Activated CD4-positive, alpha-beta memory T cell treated with anti-CD3 and anti-CD28 coated beads for 36 hours (primary cell): ENCODE data around the gene CLCA1. TPM values are rescaled to one million over a fixed set of nuclear protein-coding genes. Genes with fewer than 3 reads are reported as not detected.
A peak's percentile ranks its signal among the peaks of the same experiment; 100 is the strongest.
"Not testable (repeated sequence)": the region's sequence is repeated elsewhere in the genome, so short reads cannot be mapped to it uniquely, and the experiment has no call there.

Experiments
- CTCF ChIA-PET: fragments of 350-600 bp; sonication (Branson Sonifier 250); formaldehyde crosslinking; loops from one replicate; lab custom pipeline; 2021; ENCODE audit warnings: antibody characterized with exemption, inconsistent platforms; lab: Charles Lee
- POLR2A ChIA-PET: fragments of 350-600 bp; sonication (Branson Sonifier 250); formaldehyde crosslinking; loops from one replicate; lab custom pipeline; 2021; ENCODE audit warnings: antibody characterized with exemption; lab: Charles Lee
- DNase-seq: peaks from one replicate; pipeline ENCODE4 v3.0.0-alpha.2; 2020
- H3K27ac Mint-ChIP-seq: one replicate; pipeline ENCODE4 v1.8.0; 2021; ENCODE audit warnings: mixed read lengths
- H3K27me3 Mint-ChIP-seq: one replicate; pipeline ENCODE4 v1.8.0; 2021; ENCODE audit warnings: mixed read lengths
- H3K36me3 Mint-ChIP-seq: one replicate; pipeline ENCODE4 v1.8.0; 2021; ENCODE audit warnings: mixed read lengths
- H3K4me1 Mint-ChIP-seq: one replicate; pipeline ENCODE4 v1.8.0; 2021; ENCODE audit warnings: low read depth, mixed read lengths
- H3K4me3 Mint-ChIP-seq: one replicate; pipeline ENCODE4 v1.8.0; 2021; ENCODE audit warnings: mild to moderate bottlenecking, mixed read lengths
- H3K9me3 Mint-ChIP-seq: one replicate; pipeline ENCODE4 v1.8.0; 2021; ENCODE audit warnings: mixed read lengths
- intact Hi-C: fragments of 100-400 bp; cut with micrococcal nuclease; formaldehyde crosslinking; loops from one replicate; pipeline ENCODE4 v1.15.1; 2023
- total RNA-seq, 2 experiments: library from RNA; stranded (reverse); gene quantifications; one replicate each; pipeline ENCODE4 v1.2.3, GENCODE V29; 2021

CLCA1 gene
- total RNA-seq, 2 experiments from 2014 or later = not detected

GRCh38 chr1:86489242-86489878 lies 20.6 kb downstream of the CLCA1 start:
- H3K4me3 Mint-ChIP-seq = no peak overlapping the region
- H3K9me3 Mint-ChIP-seq = no peaks in the 10 kb centered on the region
- CTCF ChIA-PET = interaction anchor here (0.6 to 4.2 kb wide), 3 partner anchors 11 to 109 kb away, joined by 3 to 33 read pairs (median 4); no protein-coding TSS in a partner anchor
- intact Hi-C loops = no loop called here
- no peak for DNase-seq
- H3K27me3 Mint-ChIP-seq = peaks cover 4% of the 10 kb centered on the region
- no peak overlapping the region for H3K27ac Mint-ChIP-seq
- H3K36me3 Mint-ChIP-seq = no peaks in the 10 kb centered on the region
- H3K4me1 Mint-ChIP-seq = no peaks in the 10 kb centered on the region
- POLR2A ChIA-PET = no interaction called here

DNA sequence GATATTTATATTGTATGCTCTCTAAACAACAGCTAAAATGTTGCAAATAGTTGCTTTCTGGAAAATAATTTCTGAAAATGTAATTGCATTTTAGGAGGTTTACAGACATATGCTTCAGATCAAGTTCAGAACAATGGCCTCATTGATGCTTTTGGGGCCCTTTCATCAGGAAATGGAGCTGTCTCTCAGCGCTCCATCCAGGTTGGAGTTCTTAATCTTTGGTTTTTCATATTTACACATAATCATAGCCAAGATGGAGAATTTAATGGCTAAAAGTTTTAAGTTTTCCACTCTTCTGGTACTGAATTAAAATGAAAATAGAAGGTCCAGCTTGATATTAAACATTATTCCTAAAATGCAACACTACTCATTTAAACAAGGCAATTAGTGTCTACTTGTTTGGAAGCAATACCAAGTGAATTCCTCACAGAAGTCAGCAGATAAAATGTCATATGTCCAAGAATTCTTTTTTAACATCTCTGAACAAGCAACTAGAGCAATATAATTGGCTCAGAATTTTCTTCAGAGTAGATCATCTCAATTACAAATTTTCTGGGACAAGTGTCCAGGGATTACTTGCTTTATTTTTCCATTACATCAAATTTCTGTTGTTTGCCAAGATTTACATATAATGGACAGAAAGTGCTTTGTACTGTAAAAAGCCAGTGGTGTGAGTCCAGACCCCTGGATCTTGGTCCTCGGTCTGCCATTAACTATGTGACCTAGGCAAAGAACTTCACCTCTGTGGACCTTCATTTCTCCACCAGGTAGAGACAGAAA lies 22.6 kb downstream of the CLCA1 start:
- intact Hi-C loops = no loop called here
- no peaks in the 10 kb centered on the region for H3K4me1 Mint-ChIP-seq
- H3K9me3 Mint-ChIP-seq = no peaks in the 10 kb centered on the region
- DNase-seq = no peak
- no peak overlapping the region for H3K4me3 Mint-ChIP-seq
- ChIA-PET POLR2A (no interaction called here), CTCF (interaction anchor here (0.7 to 4.2 kb wide), 3 partner anchors 9 to 253 kb away, joined by 3 to 33 read pairs (median 3); no protein-coding TSS in a partner anchor)
- H3K27me3 Mint-ChIP-seq = peaks cover 4% of the 10 kb centered on the region
- H3K27ac Mint-ChIP-seq = no peak overlapping the region
- H3K36me3 Mint-ChIP-seq = no peaks in the 10 kb centered on the region

- ChIA-PET CTCF (interaction anchor here (1.1 to 3.5 kb wide), 8 partner anchors 21 to 585 kb away, joined by 3 to 17 read pairs (median 7); partner anchors contain the start of genes CLCA1, CLCA2 and ODF2L), POLR2A (no interaction called here)
- H3K27ac Mint-ChIP-seq = no peak overlapping the region
- no peak for DNase-seq
- H3K4me3 Mint-ChIP-seq = no peak overlapping the region
- intact Hi-C loops = no loop called here
- H3K9me3 Mint-ChIP-seq = no peaks in the 10 kb centered on the region
- H3K36me3 Mint-ChIP-seq = no peaks in the 10 kb centered on the region
- peaks cover 6% of the 10 kb centered on the region for H3K27me3 Mint-ChIP-seq
- H3K4me1 Mint-ChIP-seq = peaks cover 8% of the 10 kb centered on the region
Observed at GRCh38 chr1:86498281-86498680, 29.6 kb downstream of the CLCA1 start.

DNA sequence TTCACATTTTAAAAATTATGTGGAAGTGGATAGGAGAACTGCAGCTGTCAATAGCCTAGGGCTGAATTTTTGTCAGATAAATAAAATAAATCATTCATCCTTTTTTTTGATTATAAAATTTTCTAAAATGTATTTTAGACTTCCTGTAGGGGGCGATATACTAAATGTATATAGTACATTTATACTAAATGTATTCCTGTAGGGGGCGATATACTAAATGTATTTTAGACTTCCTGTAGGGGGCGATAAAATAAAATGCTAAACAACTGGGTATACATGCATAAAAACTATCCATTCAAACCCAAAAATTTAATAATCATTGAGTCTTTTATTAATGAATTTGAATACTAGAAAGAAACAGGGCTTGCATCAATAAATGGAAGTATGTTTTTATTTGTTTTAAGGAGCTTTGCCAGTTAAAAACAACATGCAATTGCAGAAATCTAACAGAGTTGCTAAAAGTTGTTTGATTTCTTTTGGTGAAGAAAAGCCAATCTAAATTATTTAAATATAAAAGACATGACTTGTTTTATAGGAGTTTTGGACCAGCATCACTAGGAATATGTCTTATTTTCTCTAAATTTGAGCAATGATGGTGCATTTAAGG lies 31.4 kb downstream of the CLCA1 start:
- H3K36me3 Mint-ChIP-seq = no peaks in the 10 kb centered on the region
- CTCF ChIA-PET = interaction anchor here (0.6 to 4.1 kb wide), 37 partner anchors 9 to 584 kb away, joined by 3 to 43 read pairs (median 4); partner anchors contain the start of genes CLCA1, ODF2L and SH3GLB1
- peaks cover 14% of the 10 kb centered on the region for H3K4me1 Mint-ChIP-seq
- H3K9me3 Mint-ChIP-seq = no peaks in the 10 kb centered on the region
- DNase-seq = no peak
- intact Hi-C loops = loop anchor here (5.0 kb wide), 2 partner anchors 103 to 242 kb away; partner anchors contain the start of gene ODF2L
- POLR2A ChIA-PET = no interaction called here
- H3K4me3 Mint-ChIP-seq = no peak overlapping the region
- no peak overlapping the region for H3K27ac Mint-ChIP-seq
- H3K27me3 Mint-ChIP-seq = peaks cover 13% of the 10 kb centered on the region

DNA sequence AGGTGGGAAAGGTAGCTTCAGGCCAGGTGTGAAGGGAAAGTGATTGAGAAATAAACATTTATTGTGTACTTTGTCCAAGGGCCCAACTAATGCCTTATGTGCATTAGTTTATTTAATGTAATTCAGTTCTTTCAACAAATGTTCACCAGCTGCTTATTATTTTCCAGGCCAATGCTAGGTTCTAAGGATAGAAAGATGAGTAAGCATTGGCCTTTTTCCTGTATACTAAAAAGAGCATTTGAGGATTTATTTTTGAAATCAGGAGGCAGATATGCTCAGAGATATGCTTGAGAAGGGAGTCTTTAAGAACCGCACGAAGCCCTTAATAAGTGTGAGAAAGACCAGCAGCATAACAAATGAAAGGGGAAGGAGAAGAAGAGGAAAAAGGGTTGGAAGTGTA lies 32.0 kb downstream of the CLCA1 start:
- H3K27ac Mint-ChIP-seq = no peak overlapping the region
- no peaks in the 10 kb centered on the region for H3K9me3 Mint-ChIP-seq
- peaks cover 14% of the 10 kb centered on the region for H3K4me1 Mint-ChIP-seq
- ChIA-PET CTCF (interaction anchor here (0.6 to 4.1 kb wide), 31 partner anchors 8 to 452 kb away, joined by 3 to 43 read pairs (median 5); partner anchors contain the start of genes CLCA1, ODF2L and SH3GLB1), POLR2A (no interaction called here)
- no peak for DNase-seq
- intact Hi-C loops = loop anchor here (5.0 kb wide), 2 partner anchors 103 to 242 kb away; partner anchors contain the start of gene ODF2L
- H3K4me3 Mint-ChIP-seq = no peak overlapping the region
- no peaks in the 10 kb centered on the region for H3K36me3 Mint-ChIP-seq
- peaks cover 13% of the 10 kb centered on the region for H3K27me3 Mint-ChIP-seq

- H3K36me3 Mint-ChIP-seq, H3K27ac Mint-ChIP-seq, H3K9me3 Mint-ChIP-seq, POLR2A ChIA-PET: not testable (repeated sequence)
- CTCF ChIA-PET = interaction anchor here (0.5 to 4.1 kb wide), 35 partner anchors 7 to 1548 kb away, joined by 3 to 43 read pairs (median 4); partner anchors contain the start of genes CLCA1, CLCA2 and ODF2L
- H3K4me3 Mint-ChIP-seq = peak overlapping the region; percentile 64
- H3K27me3 Mint-ChIP-seq = peaks cover 13% of the 10 kb centered on the region
- peak; percentile 51 for DNase-seq
- peaks cover 14% of the 10 kb centered on the region for H3K4me1 Mint-ChIP-seq
- intact Hi-C loops = loop anchor here (1.0 to 5.0 kb wide), 6 partner anchors 28 to 240 kb away; partner anchors contain the start of genes ODF2L and SH3GLB1
Observed at GRCh38 chr1:86502125-86502646, 33.5 kb downstream of the CLCA1 start.

- intact Hi-C loops = loop anchor here (1.0 to 5.0 kb wide), 6 partner anchors 29 to 239 kb away; partner anchors contain the start of genes ODF2L and SH3GLB1
- peak; percentile 19 for DNase-seq
- H3K27ac Mint-ChIP-seq = no peak overlapping the region
- ChIA-PET CTCF (interaction anchor here (0.5 to 6.9 kb wide), 21 partner anchors 9 to 1547 kb away, joined by 3 to 57 read pairs (median 4); partner anchors contain the start of genes CLCA2 and ODF2L), POLR2A (no interaction called here)
- no peaks in the 10 kb centered on the region for H3K36me3 Mint-ChIP-seq
- H3K9me3 Mint-ChIP-seq = no peaks in the 10 kb centered on the region
- peaks cover 13% of the 10 kb centered on the region for H3K4me1 Mint-ChIP-seq
- H3K27me3 Mint-ChIP-seq = peaks cover 15% of the 10 kb centered on the region
- peak overlapping the region; percentile 64 for H3K4me3 Mint-ChIP-seq
Observed at GRCh38 chr1:86502721-86503405, 34.1 kb downstream of the CLCA1 start.

DNA sequence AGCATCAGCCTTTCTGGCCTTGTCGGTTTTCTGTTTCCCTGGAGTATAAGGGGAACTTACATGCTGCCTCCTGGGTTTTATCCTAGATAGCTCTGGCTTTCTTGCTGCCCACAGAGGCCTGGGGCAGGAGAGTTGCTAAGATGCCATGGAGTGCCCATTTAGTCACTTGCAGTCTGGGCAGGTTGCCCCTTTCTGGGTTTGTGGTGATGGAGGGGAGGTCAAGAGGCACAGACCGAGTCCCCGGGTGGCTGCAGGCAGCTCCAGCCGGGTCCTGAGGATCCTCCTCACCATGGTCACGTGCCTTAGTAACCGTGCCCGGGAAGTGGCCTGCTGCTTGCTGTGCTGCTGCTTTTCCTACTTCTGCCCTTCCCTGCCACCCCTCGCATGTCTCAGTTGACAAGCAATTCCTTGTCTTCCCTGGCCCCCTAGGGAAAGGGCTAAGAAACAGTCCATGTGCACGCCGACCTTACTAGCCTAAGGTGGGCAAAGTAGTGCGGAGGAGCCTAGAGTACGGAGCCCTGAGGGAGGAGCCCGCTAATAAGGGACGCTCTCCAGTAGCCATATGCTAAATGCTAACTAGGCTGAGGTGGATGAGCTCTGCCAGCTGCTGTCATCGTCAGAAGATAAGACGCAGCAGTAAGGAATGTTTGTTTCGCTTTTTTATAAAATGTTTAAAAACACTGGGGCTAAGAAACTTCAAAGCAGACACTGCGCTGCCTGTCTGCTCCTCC lies 34.8 kb downstream of the CLCA1 start:
- Mint-ChIP-seq H3K4me3 (peak overlapping the region; percentile 20), H3K4me1 (peaks cover 11% of the 10 kb centered on the region), H3K36me3 (no peaks in the 10 kb centered on the region), H3K9me3 (no peaks in the 10 kb centered on the region), H3K27ac (no peak overlapping the region), H3K27me3 (peaks cover 13% of the 10 kb centered on the region)
- DNase-seq = no peak
- POLR2A ChIA-PET = no interaction called here
- intact Hi-C loops = loop anchor here (5.0 kb wide), 2 partner anchors 106 to 239 kb away; partner anchors contain the start of gene ODF2L
- CTCF ChIA-PET = interaction anchor here (0.9 to 6.9 kb wide), 5 partner anchors 29 to 206 kb away, joined by 3 to 57 read pairs (median 3); no protein-coding TSS in a partner anchor

DNA sequence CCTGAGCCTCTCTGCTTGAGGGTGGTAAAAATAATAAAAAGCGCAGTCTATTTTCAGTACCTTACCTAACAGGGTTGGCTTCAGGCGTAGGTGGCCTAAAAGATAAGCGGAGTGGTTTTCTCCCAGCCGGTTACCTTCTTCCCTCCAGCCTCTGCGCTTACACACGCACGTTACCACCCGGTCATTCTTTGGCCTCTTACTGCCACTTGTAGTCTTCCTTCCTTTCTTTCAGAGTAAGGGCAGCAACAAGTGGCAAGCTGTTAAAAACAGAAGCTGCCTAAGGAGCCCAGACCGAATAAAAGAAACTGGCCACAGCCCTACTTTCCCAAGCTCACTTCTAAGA lies 35.4 kb downstream of the CLCA1 start:
- Mint-ChIP-seq H3K9me3 (no peaks in the 10 kb centered on the region), H3K27me3 (peaks cover 10% of the 10 kb centered on the region), H3K36me3 (no peaks in the 10 kb centered on the region), H3K27ac (no peak overlapping the region), H3K4me3 (no peak overlapping the region), H3K4me1 (peaks cover 11% of the 10 kb centered on the region)
- intact Hi-C loops = loop anchor here (5.0 kb wide), 2 partner anchors 107 to 238 kb away; partner anchors contain the start of gene ODF2L
- no peak for DNase-seq
- POLR2A ChIA-PET = no interaction called here
- CTCF ChIA-PET = interaction anchor here (0.9 to 6.9 kb wide), 8 partner anchors 30 to 206 kb away, joined by 3 to 57 read pairs (median 3); no protein-coding TSS in a partner anchor

DNA sequence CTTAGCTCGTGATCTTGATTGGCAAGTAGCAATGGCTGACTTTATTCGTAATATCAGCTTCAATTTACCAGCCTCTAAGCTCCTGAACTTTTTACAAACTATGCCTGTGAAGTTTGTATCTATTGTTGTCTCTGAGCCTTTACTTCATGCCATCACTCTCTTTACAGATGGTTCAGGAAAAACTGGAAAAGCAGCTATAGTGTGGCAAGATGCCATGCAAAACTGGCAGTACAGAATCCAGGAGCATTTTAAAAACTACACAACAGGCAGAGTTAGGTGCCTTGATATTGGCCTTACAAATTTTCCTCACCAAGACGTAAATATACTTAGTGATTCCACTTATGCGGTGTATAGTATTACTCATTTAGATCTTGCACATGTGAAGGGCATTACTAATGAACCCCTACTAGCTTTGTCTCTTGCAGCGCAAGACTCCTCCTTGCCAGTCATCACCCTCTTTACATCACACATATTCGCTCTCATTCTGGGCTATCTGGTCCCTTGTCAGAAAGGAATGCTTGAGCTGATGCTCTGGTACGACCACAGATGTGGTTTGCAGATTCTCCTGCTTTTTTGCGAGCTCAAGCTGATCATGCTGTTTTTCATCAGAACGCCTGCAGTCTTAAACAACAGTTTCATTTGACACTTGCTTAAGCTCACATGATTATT lies 36.3 kb downstream of the CLCA1 start:
- ChIA-PET POLR2A (no interaction called here), CTCF (interaction anchor here (0.8 to 6.9 kb wide), 13 partner anchors 13 to 205 kb away, joined by 3 to 57 read pairs (median 3); no protein-coding TSS in a partner anchor)
- peaks cover 13% of the 10 kb centered on the region for H3K27me3 Mint-ChIP-seq
- H3K4me3 Mint-ChIP-seq = no peak overlapping the region
- H3K4me1 Mint-ChIP-seq = peaks cover 11% of the 10 kb centered on the region
- no peaks in the 10 kb centered on the region for H3K9me3 Mint-ChIP-seq
- H3K27ac Mint-ChIP-seq = no peak overlapping the region
- H3K36me3 Mint-ChIP-seq = no peaks in the 10 kb centered on the region
- DNase-seq = no peak
- intact Hi-C loops = loop anchor here (5.0 kb wide), 2 partner anchors 108 to 237 kb away; partner anchors contain the start of gene ODF2L
